Kasumi-1 (cell line): Measurements from ENCODE around the gene ACO1.

ENCODE experiments used
- DNase-seq, 2 experiments: peaks; one replicate each; lab custom pipeline; 2025; lab: John Stamatoyannopoulos, UW

The ACO1 gene

GRCh38 chr9:32419921-32420320 lies 35.5 kb downstream of the ACO1 start:
- DNase-seq: peak in 1 of 2 experiments; percentile 2

- no peak for DNase-seq
Measured at GRCh38 chr9:32422237-32422806, 37.9 kb downstream of the ACO1 start.

GRCh38 chr9:32423371-32423770 lies 38.9 kb downstream of the ACO1 start:
- DNase-seq: no peak

DNA sequence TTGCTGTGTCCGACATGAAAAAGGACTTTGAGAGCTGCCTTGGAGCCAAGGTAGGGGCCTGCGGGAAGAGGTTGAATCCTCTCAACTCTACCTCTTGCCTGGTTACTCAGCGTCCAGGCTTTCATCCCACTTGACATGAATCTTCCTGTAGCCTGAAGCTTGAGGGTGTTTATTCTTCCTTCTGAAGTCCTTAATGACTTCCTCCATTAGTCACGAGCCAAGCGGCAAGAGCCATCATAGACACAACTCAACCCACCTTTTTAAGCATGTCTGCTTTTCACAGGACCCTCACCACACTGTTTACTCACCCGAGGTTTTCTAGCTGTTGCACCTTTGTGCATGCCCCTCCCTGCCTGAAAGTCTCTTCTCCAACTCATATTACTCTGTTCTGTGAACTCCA lies 40.2 kb downstream of the ACO1 start:
- no peak for DNase-seq

GRCh38 chr9:32426278-32426939 lies 42.0 kb downstream of the ACO1 start:
- no peak for DNase-seq

- no peak for DNase-seq
Measured at GRCh38 chr9:32427111-32427873, 42.8 kb downstream of the ACO1 start.

DNA sequence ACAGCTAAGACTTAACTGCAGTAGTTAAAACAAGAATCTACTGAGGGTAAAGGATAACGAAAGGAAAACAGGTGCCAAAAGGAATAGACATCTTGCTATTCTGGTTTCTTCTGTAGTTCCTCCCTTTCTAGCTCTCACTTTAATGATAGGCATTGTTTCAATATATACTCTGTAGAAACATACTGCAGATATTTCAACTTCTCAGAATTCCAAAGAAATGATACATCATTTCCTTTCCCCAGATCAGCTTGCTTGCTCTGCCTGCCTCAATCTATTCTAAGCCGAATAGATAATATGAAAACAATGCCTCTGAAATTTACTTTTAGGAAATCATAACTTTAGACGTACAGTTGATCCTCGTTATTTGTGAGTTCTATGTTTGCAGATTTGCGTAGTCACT lies 46.3 kb downstream of the ACO1 start:
- no peak for DNase-seq

DNA sequence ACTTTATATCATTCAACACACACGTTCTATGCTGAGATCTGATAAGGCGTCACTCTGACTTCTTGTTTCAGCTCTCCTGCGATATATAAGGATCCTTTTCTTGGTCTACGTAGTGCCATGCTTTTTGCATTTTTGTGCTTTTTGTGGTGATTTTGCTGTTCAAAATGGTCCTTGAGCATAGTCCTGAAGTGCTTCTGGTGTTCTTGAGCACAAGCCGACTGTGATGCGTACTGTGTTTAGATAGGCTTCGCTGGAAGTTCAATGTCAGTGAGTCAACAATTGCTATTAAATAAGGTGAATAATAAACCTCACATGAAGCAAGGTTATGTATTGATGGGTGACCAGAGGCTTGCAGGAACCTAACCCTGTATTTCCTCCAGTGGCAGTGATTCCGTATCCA lies 46.8 kb downstream of the ACO1 start:
- DNase-seq: no peak

DNA sequence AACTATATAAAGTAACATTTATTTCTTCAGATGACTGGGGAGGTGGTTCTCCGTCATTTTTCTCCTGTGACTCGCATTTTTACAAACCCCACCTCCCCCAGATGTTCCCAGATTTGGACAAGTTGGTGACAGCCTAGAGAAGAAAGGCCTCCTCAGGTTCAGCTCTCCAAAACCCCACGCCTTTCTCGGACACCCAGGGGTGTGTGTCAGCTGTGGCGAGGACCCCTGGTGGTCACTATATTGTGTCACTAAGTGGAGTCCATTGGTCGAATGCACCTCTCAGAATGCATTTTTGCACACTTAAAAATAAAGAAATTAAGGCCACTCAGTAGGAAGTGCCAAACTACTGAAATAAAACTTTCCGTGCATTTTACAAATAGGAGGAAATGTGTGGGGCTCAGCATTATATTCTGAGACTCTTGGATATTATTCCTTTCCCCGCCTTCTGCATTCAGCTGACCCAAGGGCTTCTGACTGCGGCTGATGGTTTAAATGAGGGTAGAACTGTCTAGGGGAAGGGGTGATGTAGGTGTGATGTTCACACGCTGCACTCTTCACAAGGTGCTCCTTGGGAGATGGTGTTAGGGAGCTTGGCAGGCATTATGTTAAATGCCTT lies 47.6 kb downstream of the ACO1 start:
- peak in 1 of 2 experiments; percentile 4 for DNase-seq

DNA sequence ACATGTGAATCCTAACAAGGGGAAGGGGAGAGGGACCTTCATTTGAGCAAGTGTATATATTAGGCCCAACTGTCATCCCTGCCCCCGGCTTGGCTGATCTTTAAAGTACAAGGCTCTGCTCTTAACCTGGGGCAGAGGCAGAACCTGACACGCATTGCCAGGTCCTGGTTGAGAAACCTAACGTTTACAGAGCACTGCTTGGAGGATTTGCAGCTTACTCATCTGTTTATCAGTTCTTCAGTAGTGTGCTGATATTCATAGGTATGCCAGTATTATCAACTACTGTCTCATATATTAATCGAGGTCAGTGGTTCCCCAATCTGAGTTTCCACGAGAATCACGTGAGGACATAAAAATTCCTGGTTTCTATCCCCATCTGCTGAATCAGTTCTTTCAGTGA lies 50.4 kb downstream of the ACO1 start:
- DNase-seq: no peak

DNA sequence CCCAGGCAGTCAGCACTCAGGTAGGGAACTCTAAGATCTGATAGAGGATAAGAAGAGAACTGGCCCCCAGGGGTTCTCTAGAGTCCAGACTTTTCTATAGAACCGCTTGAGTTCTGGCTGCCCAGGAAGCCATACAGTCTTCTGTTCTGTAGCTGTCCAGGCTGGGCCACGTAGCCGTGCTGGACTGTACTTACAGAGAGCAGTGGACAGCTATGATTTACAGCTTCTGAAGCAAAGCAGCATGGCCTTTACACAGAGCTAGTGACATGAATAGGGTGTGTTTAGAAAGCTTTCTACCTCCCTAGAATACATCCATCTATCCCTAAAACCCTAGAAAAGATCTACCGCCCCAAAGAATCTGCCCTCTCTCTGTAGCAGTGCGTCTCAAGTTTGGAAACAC lies 57.2 kb downstream of the ACO1 start:
- DNase-seq: no peak

DNA sequence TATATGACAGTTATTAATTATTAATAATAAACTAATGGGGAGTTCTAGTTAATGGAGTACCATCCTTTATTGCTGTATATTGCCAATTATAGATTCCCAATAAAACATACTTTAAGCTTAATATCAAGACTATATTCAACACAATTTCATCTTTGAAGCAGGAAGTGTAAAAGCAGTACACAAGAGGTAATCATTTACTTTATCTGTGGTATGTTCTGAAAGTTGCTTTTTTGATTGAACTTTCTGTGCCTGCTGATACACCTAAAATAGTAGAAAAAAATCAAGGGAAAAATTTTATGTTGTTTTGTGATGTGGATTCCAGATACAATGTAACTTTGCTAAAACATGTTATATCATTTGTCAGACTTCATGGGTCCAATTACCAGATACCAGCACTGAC lies 58.0 kb downstream of the ACO1 start:
- DNase-seq: no peak

- no peak for DNase-seq
Measured at GRCh38 chr9:32449969-32450368, 65.5 kb downstream of the ACO1 start.

DNA sequence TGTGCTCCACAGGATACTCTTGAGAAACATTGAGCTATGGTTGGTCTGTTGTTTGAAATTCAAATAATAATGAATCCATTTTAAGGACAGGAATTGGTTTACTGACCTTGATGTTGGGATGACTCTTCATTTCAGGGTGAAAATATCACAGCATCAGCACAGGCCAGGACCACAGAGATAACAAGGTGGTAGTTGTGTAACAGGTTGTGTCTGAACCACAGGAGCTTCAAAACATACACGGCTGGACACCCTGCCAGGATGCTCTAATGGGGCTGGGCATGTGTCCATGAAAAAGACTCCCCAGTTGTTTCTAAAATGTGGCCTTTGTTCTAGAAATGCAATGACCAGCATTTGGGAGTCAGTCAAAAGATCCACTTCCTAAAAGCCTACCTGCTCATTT lies 69.8 kb downstream of the ACO1 start:
- no peak for DNase-seq

GRCh38 chr9:32455738-32456137 lies 71.3 kb downstream of the ACO1 start:
- no peak for DNase-seq

DNA sequence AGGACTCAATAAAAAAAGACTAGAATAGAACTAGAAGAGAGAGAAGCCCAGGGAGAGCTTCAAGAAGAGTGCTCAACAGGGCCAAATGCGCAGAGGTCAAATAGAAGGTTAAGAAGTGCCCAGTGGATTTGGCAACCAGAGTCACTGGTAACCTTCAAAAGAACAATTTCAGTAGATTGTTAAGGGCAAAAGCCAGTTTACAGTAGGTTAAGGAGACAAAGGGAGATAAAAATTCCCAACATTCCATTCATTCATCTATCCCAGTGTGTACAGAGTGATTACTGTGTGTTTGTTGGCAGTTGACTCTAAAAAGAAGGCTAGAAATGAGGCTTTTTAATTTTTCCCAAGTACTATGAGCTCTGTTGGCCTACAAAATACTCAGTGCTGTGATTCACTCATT lies 72.1 kb downstream of the ACO1 start:
- no peak for DNase-seq

DNA sequence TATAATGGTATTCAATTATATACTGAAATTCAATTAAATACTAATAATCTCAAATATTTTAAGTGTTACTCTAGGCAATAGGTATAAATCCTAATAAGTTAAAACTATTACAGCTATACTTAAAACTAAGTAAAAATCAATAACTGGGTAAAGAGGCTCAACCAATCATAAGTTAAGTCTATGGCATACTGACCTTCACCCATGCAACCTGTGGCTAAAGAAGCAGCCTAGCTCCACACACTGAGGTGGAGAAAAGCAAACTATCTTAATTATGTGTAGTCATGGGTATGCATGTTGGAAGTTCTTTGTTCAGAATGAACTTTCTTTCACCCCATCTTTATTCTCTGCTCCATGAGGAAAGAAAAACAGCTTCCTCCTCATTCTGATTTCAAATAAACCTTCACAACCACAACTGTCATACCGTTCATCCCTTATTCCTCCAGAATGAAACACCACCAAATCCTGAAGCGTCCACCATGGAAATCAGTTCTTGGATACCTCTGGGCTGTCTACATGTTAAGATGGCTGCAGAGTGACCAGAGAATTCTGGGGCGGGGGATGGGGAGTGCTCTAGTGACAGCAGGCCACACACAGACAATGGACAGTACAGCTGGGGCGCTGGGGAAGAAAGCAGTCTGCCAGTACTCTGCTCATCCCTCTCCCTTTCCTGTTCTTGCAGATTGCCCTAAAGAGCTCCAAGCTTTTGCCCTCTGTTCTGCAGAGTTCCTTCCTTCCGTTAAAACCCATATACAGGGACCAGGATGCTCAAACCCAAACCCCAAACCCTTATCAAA lies 79.3 kb downstream of the ACO1 start:
- no peak for DNase-seq

- DNase-seq: no peak
Measured at GRCh38 chr9:32468740-32469139, 84.3 kb downstream of the ACO1 start.

DNA sequence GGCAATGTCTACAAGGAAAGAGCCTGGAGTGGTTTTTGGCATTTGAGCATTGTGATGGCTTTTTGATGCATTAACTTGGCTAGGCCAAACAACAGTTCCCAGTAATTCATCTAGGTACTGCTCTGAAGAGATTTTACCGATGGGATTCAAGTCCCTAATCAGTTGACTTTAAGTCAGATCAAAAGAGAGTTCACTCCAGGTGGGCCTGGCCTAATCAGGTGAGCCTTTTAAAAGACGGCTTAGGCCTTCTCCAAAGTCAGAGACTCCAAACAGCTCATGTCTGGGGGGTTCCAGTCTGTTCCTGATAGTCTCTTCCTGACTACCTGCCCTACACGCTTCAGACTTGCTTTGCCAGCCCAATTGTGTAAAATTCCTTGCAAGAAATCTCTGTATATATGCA lies 87.9 kb downstream of the ACO1 start:
- no peak for DNase-seq

DNA sequence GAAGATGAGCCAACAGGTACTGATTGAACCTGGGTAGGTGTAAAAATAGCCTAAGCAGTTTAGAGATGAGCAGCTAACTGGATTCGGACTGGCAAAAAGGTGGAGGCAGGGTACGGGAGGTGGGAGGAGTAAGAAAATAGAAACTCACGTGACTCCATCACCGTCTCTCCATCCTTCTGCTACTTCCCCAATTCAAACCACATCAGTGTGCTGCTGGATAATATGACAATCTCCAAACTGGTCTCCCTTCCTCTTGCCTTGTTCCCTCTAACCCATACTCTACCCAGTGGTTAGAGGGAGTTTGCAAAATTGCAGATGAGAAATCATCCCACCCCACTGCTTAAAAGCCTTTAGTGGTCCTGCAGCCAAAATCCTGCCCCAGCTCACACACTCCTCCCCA lies 98.9 kb downstream of the ACO1 start:
- peak; percentile 64 to 77 for DNase-seq

- DNase-seq: no peak
Measured at GRCh38 chr9:32486839-32487562, 102.6 kb downstream of the ACO1 start.

- no peak for DNase-seq
Measured at GRCh38 chr9:32487981-32488380, 103.5 kb downstream of the ACO1 start.
